ENCODE data around the gene POLR3E. TPM values are rescaled to one million over a fixed set of nuclear protein-coding genes. Genes with fewer than 3 reads are reported as not detected.

POLR3E gene
- total and polyA plus RNA-seq, 2 experiments from 2014 or later: 23.5 to 62.5 TPM

- no peak overlapping the region for H3K4me2 ChIP-seq
- no peak overlapping the region for H3K27ac ChIP-seq
- H3K9me3 ChIP-seq (ENCODE audit: low read depth): no peaks in the 10 kb centered on the region
- DNase-seq (ENCODE audit: low spot score): no peak
- no peaks in the 10 kb centered on the region for H3K9me2 ChIP-seq (replicated peaks; ENCODE audit: insufficient read depth)
- H3K27me3 ChIP-seq: no peaks in the 10 kb centered on the region
- H3K4me3 ChIP-seq: no peak overlapping the region
- no peak for TF ChIP-seq EZH2phosphoT487 (IDR thresholded peaks at IDR 0.05; ENCODE audit: low read depth, severe bottlenecking, unreplicated experiment)
- TF ChIP-seq CTCF (IDR thresholded peaks at IDR 0.05; ENCODE audit: poor library complexity): no peak
- no peak for TF ChIP-seq EZH2 (IDR thresholded peaks at IDR 0.05; ENCODE audit: borderline replicate concordance)
- WGBS (ENCODE audit: low lambda C conversion rate, missing lambda C conversion rate): 96% methylated on average over 9 of the region's 9 CpGs
- H3K79me2 ChIP-seq: no peaks in the 10 kb centered on the region
- H4K20me1 ChIP-seq (ENCODE audit: insufficient read depth, poor library complexity, severe bottlenecking): no peaks in the 10 kb centered on the region
- no peaks in the 10 kb centered on the region for H3K4me1 ChIP-seq (ENCODE audit: insufficient read depth)
- H3K36me3 ChIP-seq (replicated peaks; ENCODE audit: insufficient read depth, low read depth): no peaks in the 10 kb centered on the region
- H2AFZ ChIP-seq: no peak overlapping the region
These were observed 32.0 kb downstream of the POLR3E start for GRCh38 chr16:22329199-22329695.

GRCh38 chr16:22330326-22330725 is 33.1 kb downstream of the POLR3E start:
- Histone ChIP-seq H2AFZ (no peak overlapping the region), H3K79me2 (no peaks in the 10 kb centered on the region), H3K4me1 (ENCODE audit: insufficient read depth) (no peaks in the 10 kb centered on the region), H3K4me2 (no peak overlapping the region), H3K9me3 (ENCODE audit: low read depth) (no peaks in the 10 kb centered on the region), H3K36me3 (replicated peaks; ENCODE audit: insufficient read depth, low read depth) (no peaks in the 10 kb centered on the region), H3K27ac (no peak overlapping the region), H3K4me3 (no peak overlapping the region), H3K27me3 (no peaks in the 10 kb centered on the region), H4K20me1 (ENCODE audit: insufficient read depth, poor library complexity, severe bottlenecking) (no peaks in the 10 kb centered on the region), H3K9me2 (replicated peaks; ENCODE audit: insufficient read depth) (no peaks in the 10 kb centered on the region)
- TF ChIP-seq EZH2phosphoT487 (IDR thresholded peaks at IDR 0.05; ENCODE audit: low read depth, severe bottlenecking, unreplicated experiment): no peak
- TF ChIP-seq EZH2 (IDR thresholded peaks at IDR 0.05; ENCODE audit: borderline replicate concordance): no peak
- no peak for TF ChIP-seq CTCF (IDR thresholded peaks at IDR 0.05; ENCODE audit: poor library complexity)
- WGBS (ENCODE audit: low lambda C conversion rate, missing lambda C conversion rate): 81% methylated on average over 4 of the region's 4 CpGs
- no peak for DNase-seq (ENCODE audit: low spot score)

GRCh38 chr16:22333457-22333994 is 36.3 kb downstream of the POLR3E start:
- Histone ChIP-seq H3K9me2 (replicated peaks; ENCODE audit: insufficient read depth) (no peaks in the 10 kb centered on the region), H2AFZ (no peak overlapping the region), H3K4me1 (ENCODE audit: insufficient read depth) (no peaks in the 10 kb centered on the region), H3K4me2 (no peak overlapping the region), H3K36me3 (replicated peaks; ENCODE audit: insufficient read depth, low read depth) (no peaks in the 10 kb centered on the region), H3K27ac (no peak overlapping the region), H3K4me3 (no peak overlapping the region), H4K20me1 (ENCODE audit: insufficient read depth, poor library complexity, severe bottlenecking) (no peaks in the 10 kb centered on the region), H3K27me3 (no peaks in the 10 kb centered on the region), H3K9me3 (ENCODE audit: low read depth) (peaks cover 17% of the 10 kb centered on the region), H3K79me2 (peaks cover 4% of the 10 kb centered on the region)
- no peak for TF ChIP-seq EZH2phosphoT487 (IDR thresholded peaks at IDR 0.05; ENCODE audit: low read depth, severe bottlenecking, unreplicated experiment)
- TF ChIP-seq CTCF (IDR thresholded peaks at IDR 0.05; ENCODE audit: poor library complexity): no peak
- TF ChIP-seq EZH2 (IDR thresholded peaks at IDR 0.05; ENCODE audit: borderline replicate concordance): no peak
- DNase-seq (ENCODE audit: low spot score): no peak
- 83% methylated on average over 6 of the region's 6 CpGs for WGBS (ENCODE audit: low lambda C conversion rate, missing lambda C conversion rate)
